Suppressor macrophage (primary cell): ENCODE measurements around the gene ORM1.

Experiments
- DNase-seq, 4 experiments: peaks; one replicate each; pipeline ENCODE4 v3.0.0-alpha.2; 2020 to 2022

The ORM1 gene

GRCh38 chr9:114287763-114288192, 35.1 kb upstream of the ORM1 start:
- no peak for DNase-seq

- no peak for DNase-seq
Observed at GRCh38 chr9:114288193-114289091, 34.5 kb upstream of the ORM1 start.

- DNase-seq, result no peak
Observed at GRCh38 chr9:114289106-114289505, 33.8 kb upstream of the ORM1 start.

GRCh38 chr9:114289571-114290481, 33.1 kb upstream of the ORM1 start:
- DNase-seq, result no peak

GRCh38 chr9:114290561-114290986, 32.3 kb upstream of the ORM1 start:
- no peak for DNase-seq

GRCh38 chr9:114291064-114291474, 31.8 kb upstream of the ORM1 start:
- DNase-seq, result peak; percentile 70 to 88 (median 76)

GRCh38 chr9:114291886-114292590, 30.9 kb upstream of the ORM1 start:
- no peak for DNase-seq

GRCh38 chr9:114294664-114295063, 28.2 kb upstream of the ORM1 start:
- no peak for DNase-seq

- no peak for DNase-seq
Observed at GRCh38 chr9:114296338-114296737, 26.6 kb upstream of the ORM1 start.

- no peak for DNase-seq
Observed at GRCh38 chr9:114299286-114300152, 23.4 kb upstream of the ORM1 start.

- no peak for DNase-seq
Observed at GRCh38 chr9:114300153-114300845, 22.6 kb upstream of the ORM1 start.

- DNase-seq, result no peak
Observed at GRCh38 chr9:114300846-114301797, 21.8 kb upstream of the ORM1 start.

- DNase-seq, result no peak
Observed at GRCh38 chr9:114301798-114302565, 20.9 kb upstream of the ORM1 start.

GRCh38 chr9:114302727-114303126, 20.2 kb upstream of the ORM1 start:
- no peak for DNase-seq

- no peak for DNase-seq
Observed at GRCh38 chr9:114303571-114303970, 19.3 kb upstream of the ORM1 start.

- no peak for DNase-seq
Observed at GRCh38 chr9:114303977-114304376, 18.9 kb upstream of the ORM1 start.

- DNase-seq, result no peak
Observed at GRCh38 chr9:114304416-114305188, 18.3 kb upstream of the ORM1 start.

GRCh38 chr9:114307899-114308267, 15.0 kb upstream of the ORM1 start:
- no peak for DNase-seq
